Ramos (cell line): ENCODE data around the gene COL15A1.

Source experiments
- in situ Hi-C: fragments of 300-500 bp; cut with MboI; formaldehyde crosslinking; loops from one replicate; pipeline ENCODE4 v1.14.3; 2022; ENCODE audit warnings: low sequenced_read_pairs; ENCODE audit not compliant: unreplicated experiment

The COL15A1 gene

GRCh38 chr9:99046542-99047071 lies 102.9 kb downstream of the COL15A1 start:
- in situ Hi-C loops: no loop called here

- in situ Hi-C loops: no loop called here
These were observed 105.5 kb downstream of the COL15A1 start for GRCh38 chr9:99049228-99049627.

- in situ Hi-C loops: no loop called here
These were observed 105.9 kb downstream of the COL15A1 start for GRCh38 chr9:99049641-99050040.

GRCh38 chr9:99050292-99050911 lies 106.7 kb downstream of the COL15A1 start:
- in situ Hi-C loops: no loop called here

- in situ Hi-C loops: no loop called here
These were observed 107.2 kb downstream of the COL15A1 start for GRCh38 chr9:99050924-99051323.

- in situ Hi-C loops: no loop called here
These were observed 107.7 kb downstream of the COL15A1 start for GRCh38 chr9:99051406-99051805.

- in situ Hi-C loops: no loop called here
These were observed 108.1 kb downstream of the COL15A1 start for GRCh38 chr9:99051851-99052250.

GRCh38 chr9:99052815-99053715 lies 109.4 kb downstream of the COL15A1 start:
- in situ Hi-C loops: no loop called here

GRCh38 chr9:99054581-99054980 lies 110.9 kb downstream of the COL15A1 start:
- in situ Hi-C loops: no loop called here

- in situ Hi-C loops: no loop called here
These were observed 111.7 kb downstream of the COL15A1 start for GRCh38 chr9:99055384-99055783.

GRCh38 chr9:99056186-99056585 lies 112.5 kb downstream of the COL15A1 start:
- in situ Hi-C loops: no loop called here

GRCh38 chr9:99056886-99057664 lies 113.4 kb downstream of the COL15A1 start:
- in situ Hi-C loops: no loop called here

GRCh38 chr9:99057665-99058625 lies 114.2 kb downstream of the COL15A1 start:
- in situ Hi-C loops: no loop called here

GRCh38 chr9:99058964-99059921 lies 115.5 kb downstream of the COL15A1 start:
- in situ Hi-C loops: no loop called here

- in situ Hi-C loops: no loop called here
These were observed 116.9 kb downstream of the COL15A1 start for GRCh38 chr9:99060621-99061020.

- in situ Hi-C loops: no loop called here
These were observed 118.8 kb downstream of the COL15A1 start for GRCh38 chr9:99062549-99062948.

- in situ Hi-C loops: no loop called here
These were observed 119.8 kb downstream of the COL15A1 start for GRCh38 chr9:99063522-99063921.

- in situ Hi-C loops: no loop called here
These were observed 122.9 kb downstream of the COL15A1 start for GRCh38 chr9:99066571-99066970.
